Fibroblast of villous mesenchyme (primary cell): Measurements from ENCODE around the gene CD47. TPM values are rescaled to one million over a fixed set of nuclear protein-coding genes. Genes with fewer than 3 reads are reported as not detected.

Experiments used
- DNase-seq: peaks from one replicate; pipeline ENCODE4 v3.0.0-alpha.2; 2010; ENCODE audit warnings: low read depth
- H3K4me3 ChIP-seq: 2 replicates; pipeline ENCODE4 v1.5.1; 2011; ENCODE audit warnings: low read depth, mild to moderate bottlenecking, low read length
- CTCF ChIP-seq: IDR thresholded peaks from 2 replicates; pipeline ENCODE4 v1.5.1; 2012; ENCODE audit warnings: low read depth, mild to moderate bottlenecking, low read length; ENCODE audit not compliant: insufficient read depth
- total RNA-seq: library from RNA; depleted of rRNA; stranded (reverse); fragments of >200 nt; gene quantifications from 2 replicates; pipeline ENCODE4 v1.2.3, GENCODE V29; 2012

CD47 gene
- total RNA-seq, 1 donor, result 76.4 TPM

DNA sequence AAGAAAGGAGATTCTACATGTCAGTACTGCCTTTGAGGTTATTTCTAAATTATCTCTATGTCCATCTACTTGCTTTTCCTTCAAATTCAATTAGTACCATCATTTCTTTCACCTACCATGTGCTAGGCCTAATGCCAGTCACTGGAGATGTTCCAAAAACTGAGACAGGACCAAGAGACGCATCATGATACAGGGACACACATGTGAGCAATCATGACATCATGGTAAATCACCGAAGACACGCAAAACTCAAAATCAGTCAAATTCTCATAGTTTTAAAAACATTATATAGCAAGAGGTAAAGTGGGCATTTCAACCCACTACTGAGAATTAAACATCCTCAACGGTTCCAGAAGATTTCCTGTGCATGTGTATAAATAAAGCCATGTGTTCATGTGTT lies 95.0 kb downstream of the CD47 start:
- DNase-seq, result no peak
- no peak overlapping the region for H3K4me3 ChIP-seq
- TF ChIP-seq CTCF, result no peak

DNA sequence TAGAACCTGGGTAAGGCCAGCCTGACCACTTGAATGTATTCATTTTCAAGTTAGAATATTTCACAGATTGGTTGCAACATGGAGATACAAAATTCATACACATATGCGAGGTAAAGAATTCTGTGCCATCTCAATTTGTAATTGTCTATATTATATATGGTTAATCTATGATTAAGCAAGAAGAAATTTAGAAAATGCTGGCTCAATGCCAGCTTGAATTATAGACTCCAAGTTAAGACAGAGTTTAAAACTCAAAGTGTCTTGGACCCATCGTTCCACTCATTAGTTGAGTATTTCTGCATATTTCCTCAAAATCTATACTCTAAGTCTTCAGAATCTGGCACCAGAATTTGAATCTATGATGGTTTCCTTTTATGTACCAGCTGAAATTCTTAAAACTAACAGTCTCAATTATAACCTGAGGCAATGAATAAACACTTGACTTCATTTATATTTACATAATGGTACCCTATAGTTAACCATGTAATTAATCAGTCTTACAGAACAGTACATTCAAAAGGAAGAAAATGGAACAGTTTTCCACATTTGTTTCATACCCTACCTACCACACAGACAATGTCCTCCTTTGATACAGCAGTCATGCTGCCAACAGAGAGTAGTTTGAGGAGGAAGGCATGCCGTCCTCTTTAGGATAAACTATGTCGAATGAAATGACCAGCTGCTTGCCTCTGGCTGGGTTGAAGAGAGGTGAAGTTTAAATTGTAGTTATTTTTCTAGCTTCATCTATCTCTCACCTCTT lies 95.7 kb downstream of the CD47 start:
- no peak overlapping the region for H3K4me3 ChIP-seq
- TF ChIP-seq CTCF, result no peak
- no peak for DNase-seq

GRCh38 chr3:107994181-107994580 lies 96.7 kb downstream of the CD47 start:
- no peak for DNase-seq
- no peak overlapping the region for H3K4me3 ChIP-seq
- TF ChIP-seq CTCF, result no peak

DNA sequence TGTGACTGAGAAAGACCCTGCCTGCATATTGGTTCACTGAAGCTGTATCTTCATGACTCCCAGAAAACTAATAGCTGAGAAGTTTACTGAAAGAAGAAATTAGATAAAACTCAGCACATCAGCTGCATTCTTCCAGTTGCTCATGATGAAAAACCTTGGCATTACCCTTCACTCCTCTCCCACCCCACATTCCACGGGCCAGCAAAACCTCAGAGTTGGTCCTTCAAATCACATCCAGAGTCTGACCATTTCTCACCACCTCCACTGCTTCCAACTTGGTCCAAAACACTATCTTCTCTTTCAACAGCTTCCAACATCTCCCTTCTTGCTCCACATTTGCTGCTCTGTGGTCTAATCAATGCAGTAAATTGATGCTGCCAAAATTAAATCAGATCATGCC lies 97.1 kb downstream of the CD47 start:
- H3K4me3 ChIP-seq, result no peak overlapping the region
- no peak for DNase-seq
- TF ChIP-seq CTCF, result no peak

Other genes with a start within 250 kb of the CD47 start
- gene IFT57, start 131.4 kb upstream of the CD47 start, total RNA-seq, result 62.8 and 81.2 TPM in 2 replicates
- gene HHLA2, start 205.5 kb upstream of the CD47 start, total RNA-seq, result not detected in 2 replicates